ENCODE results near the gene RFX8.
"Not testable (repeated sequence)": the region's sequence is repeated elsewhere in the genome, so short reads cannot be mapped to it uniquely, and the experiment has no call there.

RFX8 gene

GRCh38 chr2:101474731-101475384 is at the start of gene RFX8:
Gene RFX8 (minus strand): TSS chr2:101475112. CDS start chr2:101466848, 8,264 bp downstream.
- peak; percentile 93 for DNase-seq (ENCODE audit: low read depth)

GRCh38 chr2:101521487-101521886 is 46.6 kb upstream of the RFX8 start:
- no peak for DNase-seq (ENCODE audit: low read depth)

- no peak for DNase-seq (ENCODE audit: low read depth)
Observed at GRCh38 chr2:101520246-101520645, 45.3 kb upstream of the RFX8 start.

- peak; percentile 59 for DNase-seq (ENCODE audit: low read depth)
Observed at GRCh38 chr2:101518578-101519492, 43.9 kb upstream of the RFX8 start.

GRCh38 chr2:101517758-101518271 is 42.9 kb upstream of the RFX8 start:
- peak; percentile 45 for DNase-seq (ENCODE audit: low read depth)

GRCh38 chr2:101516823-101517690 is 42.1 kb upstream of the RFX8 start:
- DNase-seq (ENCODE audit: low read depth) = peak; percentile 92

- DNase-seq (ENCODE audit: low read depth) = no peak
Observed at GRCh38 chr2:101516349-101516748, 41.4 kb upstream of the RFX8 start.

GRCh38 chr2:101515477-101515876 is 40.6 kb upstream of the RFX8 start:
- DNase-seq (ENCODE audit: low read depth) = peak; percentile 87

GRCh38 chr2:101512993-101513392 is 38.1 kb upstream of the RFX8 start:
- DNase-seq (ENCODE audit: low read depth) = no peak

- no peak for DNase-seq (ENCODE audit: low read depth)
Observed at GRCh38 chr2:101511381-101511780, 36.5 kb upstream of the RFX8 start.

- DNase-seq (ENCODE audit: low read depth) = no peak
Observed at GRCh38 chr2:101509499-101510284, 34.8 kb upstream of the RFX8 start.

- no peak for DNase-seq (ENCODE audit: low read depth)
Observed at GRCh38 chr2:101508636-101509035, 33.7 kb upstream of the RFX8 start.

GRCh38 chr2:101505276-101505675 is 30.4 kb upstream of the RFX8 start:
- not testable (repeated sequence) for DNase-seq (ENCODE audit: low read depth)

GRCh38 chr2:101504744-101505143 is 29.8 kb upstream of the RFX8 start:
- DNase-seq (ENCODE audit: low read depth) = not testable (repeated sequence)

GRCh38 chr2:101502095-101502494 is 27.2 kb upstream of the RFX8 start:
- no peak for DNase-seq (ENCODE audit: low read depth)

GRCh38 chr2:101501443-101501842 is 26.5 kb upstream of the RFX8 start:
- peak; percentile 47 for DNase-seq (ENCODE audit: low read depth)

GRCh38 chr2:101500860-101501259 is 25.9 kb upstream of the RFX8 start:
- peak; percentile 74 for DNase-seq (ENCODE audit: low read depth)

GRCh38 chr2:101500180-101500579 is 25.3 kb upstream of the RFX8 start:
- DNase-seq (ENCODE audit: low read depth) = peak; percentile 54

- no peak for DNase-seq (ENCODE audit: low read depth)
Observed at GRCh38 chr2:101496279-101496678, 21.4 kb upstream of the RFX8 start.

- no peak for DNase-seq (ENCODE audit: low read depth)
Observed at GRCh38 chr2:101492936-101493473, 18.1 kb upstream of the RFX8 start.

GRCh38 chr2:101486994-101487393 is 12.1 kb upstream of the RFX8 start:
- DNase-seq (ENCODE audit: low read depth) = no peak
